ENCODE data around the gene PAPSS1. TPM values are rescaled to one million over a fixed set of nuclear protein-coding genes. Genes with fewer than 3 reads are reported as not detected.

The PAPSS1 gene
- total RNA-seq, 4 donors from 2014 or later, result 21.9 to 36.2 (median 25.3) TPM

- Histone ChIP-seq H3K36me3 (peaks cover 0 to 10% of the 10 kb centered on the region in 2 donors), H3K27me3 (no peaks in the 10 kb centered on the region), H3K27ac (no peak overlapping the region), H3K4me1 (peaks cover 0 to 5% (median 0%) of the 10 kb centered on the region in 3 donors), H3K9me3 (peaks cover 0 to 10% (median 0%) of the 10 kb centered on the region in 3 donors), H3K4me3 (no peak overlapping the region)
- ATAC-seq, result peak; percentile 81
- whole genome bisulfite sequencing, 2 donors (ENCODE audit: low coverage in 1 of 2), result 46 to 52% methylated on average over 2 of the region's 2 CpGs
- TF ChIP-seq EP300 (IDR thresholded peaks at IDR 0.05) (no peak), POLR2AphosphoS5 (IDR thresholded peaks at IDR 0.05) (no peak), CTCF (IDR thresholded peaks at IDR 0.05) (no peak), POLR2A (IDR thresholded peaks at IDR 0.05) (no peak)
Observed at GRCh38 chr4:107619066-107619465, 101.0 kb downstream of the PAPSS1 start.

- Histone ChIP-seq H3K9me3 (peaks cover 0 to 10% (median 0%) of the 10 kb centered on the region in 3 donors), H3K4me3 (no peak overlapping the region), H3K27ac (no peak overlapping the region), H3K27me3 (no peaks in the 10 kb centered on the region), H3K4me1 (peaks cover 0 to 5% (median 0%) of the 10 kb centered on the region in 3 donors), H3K36me3 (peaks cover 0 to 11% of the 10 kb centered on the region in 2 donors)
- TF ChIP-seq CTCF (IDR thresholded peaks at IDR 0.05) (no peak), POLR2AphosphoS5 (IDR thresholded peaks at IDR 0.05) (no peak)
- ATAC-seq, result no peak
Observed at GRCh38 chr4:107618656-107619055, 101.4 kb downstream of the PAPSS1 start.

- Histone ChIP-seq H3K9me3 (no peaks in the 10 kb centered on the region), H3K27me3 (no peaks in the 10 kb centered on the region), H3K4me3 (no peak overlapping the region), H3K4me1 (peaks cover 0 to 5% (median 0%) of the 10 kb centered on the region in 3 donors), H3K27ac (no peak overlapping the region), H3K36me3 (peaks cover 0 to 21% of the 10 kb centered on the region in 2 donors)
- 66 to 100% methylated on average over 2 to 3 of the region's 3 CpGs for WGBS, 2 donors (ENCODE audit: low coverage in 1 of 2)
- TF ChIP-seq CTCF (IDR thresholded peaks at IDR 0.05) (no peak), POLR2A (IDR thresholded peaks at IDR 0.05) (no peak), EP300 (IDR thresholded peaks at IDR 0.05) (no peak), POLR2AphosphoS5 (IDR thresholded peaks at IDR 0.05) (no peak)
- no peak for ATAC-seq
Observed at GRCh38 chr4:107616838-107617389, 103.1 kb downstream of the PAPSS1 start.

- Histone ChIP-seq H3K27me3 (no peaks in the 10 kb centered on the region), H3K27ac (no peak overlapping the region), H3K4me3 (no peak overlapping the region), H3K4me1 (peaks cover 0 to 5% (median 0%) of the 10 kb centered on the region in 3 donors), H3K36me3 (peaks cover 0 to 22% of the 10 kb centered on the region in 2 donors), H3K9me3 (no peaks in the 10 kb centered on the region)
- no peak for TF ChIP-seq POLR2AphosphoS5 (IDR thresholded peaks at IDR 0.05)
- TF ChIP-seq POLR2A (IDR thresholded peaks at IDR 0.05), result no peak
- TF ChIP-seq CTCF (IDR thresholded peaks at IDR 0.05), result no peak
- TF ChIP-seq EP300 (IDR thresholded peaks at IDR 0.05), result no peak
- 91% methylated on average over 1 of the region's 1 CpG; no CpG with 5 or more reads in 1 of the 2 donors for WGBS, 2 donors (ENCODE audit: low coverage in 1 of 2)
- no peak for ATAC-seq
Observed at GRCh38 chr4:107615809-107616208, 104.2 kb downstream of the PAPSS1 start.

GRCh38 chr4:107603430-107603829 is 116.6 kb downstream of the PAPSS1 start:
- Histone ChIP-seq H3K4me1 (no peaks in the 10 kb centered on the region), H3K9me3 (no peaks in the 10 kb centered on the region), H3K27ac (no peak overlapping the region), H3K27me3 (no peaks in the 10 kb centered on the region), H3K4me3 (no peak overlapping the region), H3K36me3 (no peaks in the 10 kb centered on the region)
- no peak for TF ChIP-seq POLR2AphosphoS5 (IDR thresholded peaks at IDR 0.05)
- no peak for TF ChIP-seq EP300 (IDR thresholded peaks at IDR 0.05)
- no peak for TF ChIP-seq CTCF (IDR thresholded peaks at IDR 0.05)
- TF ChIP-seq POLR2A (IDR thresholded peaks at IDR 0.05), result no peak
- no peak for ATAC-seq
- WGBS, 2 donors (ENCODE audit: low coverage in 1 of 2), result 65 to 77% methylated on average over 4 of the region's 4 CpGs
